ENCODE results near the gene ANGPTL5. TPM values are rescaled to one million over a fixed set of nuclear protein-coding genes. Genes with fewer than 3 reads are reported as not detected.

The ANGPTL5 gene
- total RNA-seq, 2 experiments from 2014 or later = not detected

DNA sequence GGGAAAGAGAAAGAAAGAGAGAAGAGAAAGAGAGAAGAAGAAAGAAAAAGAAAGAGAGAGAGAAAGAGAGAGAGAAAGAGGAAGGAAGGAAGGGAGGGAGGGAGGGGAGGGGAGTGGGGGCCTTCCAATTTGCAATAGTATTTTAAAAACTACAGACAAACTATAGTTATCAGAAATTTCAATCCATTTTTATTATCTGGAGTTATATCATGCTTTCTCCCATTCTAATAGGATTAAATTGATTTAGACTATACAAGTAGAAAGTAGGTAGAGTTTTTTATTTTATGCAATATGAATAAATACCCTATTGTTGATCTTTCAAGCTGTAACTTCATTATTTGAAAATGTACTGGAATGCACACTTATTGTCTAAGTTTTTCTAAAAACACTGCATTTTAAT, 71.7 kb downstream of the ANGPTL5 start:
- no peak for DNase-seq
- Mint-ChIP-seq H3K4me3 (no peak overlapping the region), H3K9me3 (no peaks in the 10 kb centered on the region), H3K4me1 (ENCODE audit: low read depth) (no peaks in the 10 kb centered on the region), H3K27me3 (ENCODE audit: low read depth) (no peaks in the 10 kb centered on the region), H3K27ac (no peak overlapping the region), H3K36me3 (ENCODE audit: low read depth) (no peaks in the 10 kb centered on the region)
- CTCF ChIA-PET = interaction anchor here (0.5 kb wide), 1 partner anchor 16 kb away, joined by 4 read pairs; no protein-coding TSS in a partner anchor
- intact Hi-C loops (cut with micrococcal nuclease) = no loop called here

- Mint-ChIP-seq H3K27me3 (ENCODE audit: low read depth) (peaks cover 2% of the 10 kb centered on the region), H3K9me3 (no peaks in the 10 kb centered on the region), H3K4me3 (no peak overlapping the region), H3K27ac (no peak overlapping the region), H3K4me1 (ENCODE audit: low read depth) (no peaks in the 10 kb centered on the region), H3K36me3 (ENCODE audit: low read depth) (no peaks in the 10 kb centered on the region)
- intact Hi-C loops (cut with micrococcal nuclease) = no loop called here
- CTCF ChIA-PET = no interaction called here
- no peak for DNase-seq
These were observed 75.6 kb downstream of the ANGPTL5 start for GRCh38 chr11:101840704-101841103.

Other genes with a start within 250 kb of the ANGPTL5 start
- gene CEP126, start 1.5 kb downstream of the ANGPTL5 start, total RNA-seq = 1 to 10 TPM; 1.1 to 1.2 TPM
- not detected for gene CFAP300, start 130.9 kb upstream of the ANGPTL5 start, total RNA-seq
- 1 to 10 TPM; 1.1 to 1.5 TPM for gene YAP1, start 193.9 kb upstream of the ANGPTL5 start, total RNA-seq